HG02678 (cell line): ENCODE results near the gene LUZP2.

ENCODE experiments used
- ATAC-seq: cut with Tn5 transposase; IDR thresholded peaks from one replicate; pipeline ENCODE4 v1.9.1; 2021; ENCODE audit warnings: mild to moderate bottlenecking, moderate library complexity; ENCODE audit not compliant: unreplicated experiment

Gene LUZP2

DNA sequence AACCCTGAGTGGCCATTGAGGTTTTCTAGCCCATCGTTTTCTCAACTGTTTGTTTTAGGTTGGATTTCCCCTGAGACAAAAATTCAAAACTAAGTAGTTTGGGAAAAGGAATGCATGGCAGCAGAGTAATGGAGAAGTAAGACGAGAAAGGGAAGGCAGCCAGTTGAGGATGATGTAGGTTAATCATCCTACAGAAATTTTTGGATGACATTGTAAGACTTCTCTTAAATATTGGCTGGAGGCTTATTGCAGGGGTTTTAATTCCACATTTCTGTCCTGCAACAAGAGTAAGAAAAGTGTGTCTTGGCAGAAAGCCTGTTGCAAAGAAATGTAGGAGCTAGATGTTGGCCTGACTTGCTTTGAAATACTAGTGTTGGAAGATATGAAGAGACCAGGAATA lies 308.8 kb downstream of the LUZP2 start:
- no peak for ATAC-seq

DNA sequence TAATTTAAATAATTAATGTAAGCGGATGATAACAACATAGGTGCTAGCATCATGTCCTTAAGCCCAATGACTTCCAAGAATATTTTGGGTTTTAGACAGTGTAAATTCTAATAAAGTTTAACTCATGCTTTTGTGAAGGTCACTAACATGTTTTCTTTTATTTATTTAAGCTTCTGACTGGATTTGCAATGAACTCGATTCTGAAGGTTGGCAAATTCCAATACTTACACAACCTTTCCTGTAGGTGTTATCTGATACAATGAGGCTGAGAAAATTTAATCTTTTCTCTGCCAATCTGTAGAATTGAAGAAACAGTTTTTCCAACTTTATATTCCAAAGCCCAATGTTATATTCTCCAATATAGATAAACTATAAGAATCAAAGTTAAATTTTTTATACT lies 311.3 kb downstream of the LUZP2 start:
- ATAC-seq, result no peak

DNA sequence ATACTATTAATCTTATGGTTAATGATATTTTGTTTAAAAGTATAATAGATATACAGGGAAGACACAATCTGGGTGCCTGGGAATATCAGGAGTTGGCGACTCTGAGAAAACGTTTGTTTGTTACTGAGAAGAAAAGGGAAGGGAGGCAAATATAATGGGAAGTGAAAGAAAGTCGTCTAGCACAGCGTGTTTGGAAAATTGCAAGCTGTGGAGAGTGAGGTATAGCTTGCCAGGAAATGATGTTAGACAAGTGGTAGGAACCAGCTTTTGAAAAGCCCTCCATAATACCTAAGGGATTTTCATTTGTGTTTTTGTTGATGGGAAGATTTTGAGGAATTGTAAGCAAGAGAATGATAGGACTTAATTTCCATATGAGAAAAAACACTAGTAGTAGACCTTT lies 322.2 kb downstream of the LUZP2 start:
- ATAC-seq, result no peak

DNA sequence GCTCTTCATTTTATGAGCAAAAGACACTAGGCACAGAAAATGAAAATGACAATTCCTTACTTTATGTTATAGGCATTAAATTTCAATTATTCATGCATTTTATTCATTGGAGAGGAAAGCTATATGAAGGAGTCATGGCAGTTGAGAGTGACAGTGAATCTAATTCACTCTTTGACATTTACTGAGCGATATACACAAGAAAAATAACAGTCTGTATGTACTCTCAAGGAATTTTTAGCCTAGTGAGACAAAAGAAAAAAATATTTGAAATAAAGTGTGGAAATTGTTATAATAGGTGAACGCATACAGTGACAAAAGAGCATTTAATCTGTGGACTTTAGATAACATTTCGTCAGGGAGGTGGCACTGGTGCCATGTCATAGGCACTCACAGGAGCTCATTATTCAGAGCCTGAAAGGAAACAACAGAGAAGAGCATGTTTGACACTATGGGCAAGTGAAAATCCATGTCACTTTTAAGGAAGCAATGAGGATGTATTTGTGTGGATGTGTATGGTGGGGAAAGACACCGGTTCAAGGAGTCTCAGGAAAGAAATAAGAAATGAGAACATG lies 323.1 kb downstream of the LUZP2 start:
- ATAC-seq, result no peak

DNA sequence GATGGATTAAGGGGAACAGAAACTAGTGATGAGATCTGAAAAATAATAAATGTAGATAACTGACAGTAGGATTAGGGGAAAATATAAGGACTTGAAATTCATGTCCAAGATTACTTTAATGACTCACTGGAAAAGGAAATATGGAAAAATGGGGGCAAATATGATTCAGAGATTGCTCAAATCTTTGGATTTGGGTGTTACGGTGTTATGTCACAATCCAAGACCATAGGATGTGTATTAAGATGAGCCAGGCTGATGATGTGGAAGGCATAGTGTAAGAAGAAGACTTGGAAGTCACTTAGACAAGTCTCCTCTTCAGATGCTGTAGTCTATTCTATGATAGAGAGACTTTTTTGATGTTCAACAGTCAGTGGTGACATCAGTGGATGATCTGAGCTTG lies 323.7 kb downstream of the LUZP2 start:
- no peak for ATAC-seq

DNA sequence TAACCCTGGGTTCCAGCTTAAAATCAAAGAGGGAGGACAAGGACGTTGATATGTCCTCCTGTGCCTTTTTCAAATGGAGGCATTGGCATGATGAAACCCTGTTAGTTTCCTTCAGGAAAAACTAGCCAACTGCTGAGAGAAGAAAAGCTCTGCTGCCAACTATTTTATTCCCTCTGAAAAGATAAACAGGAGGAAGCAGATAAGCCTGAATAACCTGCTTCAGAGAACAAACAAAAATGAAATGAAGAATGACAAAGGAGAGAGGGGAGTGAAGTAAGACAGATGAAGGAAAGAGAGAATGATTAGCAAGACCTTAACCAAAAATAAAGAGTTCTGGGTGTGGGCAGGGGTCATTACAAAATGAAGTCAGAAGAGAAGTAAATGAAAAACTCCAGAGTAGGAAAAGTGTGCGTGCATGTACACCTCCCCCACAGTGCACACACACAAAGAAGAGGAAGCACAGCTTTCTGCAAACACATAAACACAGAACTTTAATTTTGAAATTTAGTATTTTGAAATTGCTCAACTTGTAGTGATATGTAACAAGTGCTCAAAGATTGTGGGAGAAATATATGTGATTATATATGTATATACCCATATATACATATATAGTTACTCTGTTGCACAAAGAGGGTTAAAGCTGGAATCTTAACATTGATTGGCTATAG lies 332.2 kb downstream of the LUZP2 start:
- ATAC-seq, result no peak

DNA sequence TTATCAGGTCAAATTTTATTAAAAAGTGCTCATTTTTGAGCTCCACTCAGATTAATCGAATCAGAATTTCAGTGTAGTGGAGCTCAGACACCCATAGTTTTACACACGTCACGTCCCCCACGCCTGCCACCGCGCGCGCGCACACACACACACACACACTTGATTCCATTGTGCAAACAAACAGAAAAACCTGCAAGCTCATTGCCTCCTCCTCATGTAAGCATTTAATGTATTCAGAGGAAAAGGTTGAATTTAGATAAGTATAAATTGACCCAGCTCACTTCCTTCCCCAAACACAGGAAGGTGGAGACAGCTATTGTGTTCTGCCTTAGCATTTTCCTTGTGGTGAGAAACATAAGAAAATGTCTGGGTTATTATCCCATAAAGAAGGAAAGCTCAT lies 336.7 kb downstream of the LUZP2 start:
- ATAC-seq, result no peak

DNA sequence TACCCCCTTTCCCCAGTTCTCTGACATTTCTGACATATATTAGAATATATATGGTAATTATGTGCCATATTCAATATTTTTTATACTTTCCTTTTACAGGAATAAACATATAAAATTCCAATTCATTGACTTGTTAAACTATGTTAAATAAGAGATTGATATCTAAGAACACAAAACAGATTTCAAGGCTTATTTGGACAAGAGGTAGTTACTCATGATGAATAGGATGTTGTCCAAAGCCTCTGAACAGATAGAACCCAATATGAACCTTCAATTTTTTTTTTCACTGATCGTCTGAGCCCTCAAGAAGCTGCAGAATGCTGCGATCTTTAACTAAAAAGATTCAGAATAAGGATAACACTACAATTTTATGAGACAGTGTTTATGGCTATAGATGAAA lies 340.3 kb downstream of the LUZP2 start:
- no peak for ATAC-seq

DNA sequence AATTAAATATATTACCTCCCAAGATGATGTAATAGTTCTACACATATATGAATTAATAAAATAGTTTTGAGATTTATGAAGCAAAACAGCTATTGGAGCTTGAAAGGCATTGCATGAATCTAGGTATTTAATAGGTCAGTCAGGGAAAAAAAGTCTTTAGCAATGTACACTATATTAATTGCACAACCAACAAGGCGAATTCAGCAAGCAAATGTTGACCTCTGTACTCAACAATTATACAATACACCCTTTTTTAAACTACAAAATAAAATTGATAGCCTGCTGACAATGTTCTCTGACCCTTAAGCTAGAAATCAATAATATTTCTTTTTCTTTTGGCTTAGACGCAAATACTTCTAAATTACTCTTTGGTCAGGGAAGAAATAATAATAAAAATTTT lies 345.5 kb downstream of the LUZP2 start:
- no peak for ATAC-seq

DNA sequence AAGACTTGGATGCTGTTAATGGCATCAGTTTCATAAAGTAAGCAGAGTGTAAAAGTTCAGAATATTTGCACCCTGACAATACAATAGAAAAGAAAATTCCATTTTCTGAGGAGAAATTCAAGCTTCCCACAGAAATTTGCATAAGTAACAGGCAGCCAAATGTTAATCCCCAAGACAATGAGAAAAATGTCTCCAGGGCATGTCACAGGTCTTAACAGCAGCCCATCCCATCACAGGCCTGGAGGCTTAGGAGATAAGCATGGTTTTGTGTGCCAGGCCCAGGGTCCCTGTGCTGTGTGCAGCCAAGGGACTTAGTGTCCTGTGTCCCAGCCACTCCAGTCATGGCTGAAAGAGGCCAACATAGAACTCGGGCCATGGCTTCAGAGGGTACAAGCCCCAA lies 347.6 kb downstream of the LUZP2 start:
- no peak for ATAC-seq

DNA sequence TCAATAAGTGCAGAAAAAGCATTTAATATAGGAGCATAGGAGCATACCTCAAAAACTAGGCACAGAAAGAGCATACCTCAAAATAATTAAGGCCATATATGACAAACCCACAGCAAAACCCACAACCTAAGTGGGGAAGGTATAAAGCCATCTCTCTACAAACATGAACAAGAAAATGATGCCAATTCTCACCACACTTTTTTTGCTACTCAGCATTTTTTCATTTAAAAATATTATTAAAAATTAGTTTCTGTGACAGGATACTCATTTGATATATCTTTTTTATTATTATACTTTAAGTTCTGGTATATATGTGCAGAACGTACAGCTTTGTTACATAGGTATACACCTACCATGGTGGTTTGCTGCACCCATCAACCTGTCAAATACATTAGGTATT lies 352.0 kb downstream of the LUZP2 start:
- ATAC-seq, result no peak

DNA sequence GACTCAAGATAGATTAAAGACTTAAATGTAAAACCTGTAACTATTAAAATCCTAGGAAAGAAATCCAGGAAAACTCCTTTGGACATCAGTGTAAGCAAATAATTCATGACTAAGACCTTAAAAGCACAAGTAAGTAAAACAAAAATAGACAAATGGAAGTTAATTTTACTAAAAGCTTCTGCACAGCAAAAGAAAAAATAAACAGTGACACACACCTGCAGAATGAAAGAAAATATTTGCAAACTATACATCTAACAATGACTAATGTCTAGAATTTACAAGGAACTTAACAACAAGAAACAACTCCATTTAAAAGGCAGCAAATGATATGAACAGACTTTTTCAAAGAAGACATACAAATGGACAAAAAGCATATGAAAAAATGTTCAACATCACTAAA lies 359.1 kb downstream of the LUZP2 start:
- ATAC-seq, result no peak

DNA sequence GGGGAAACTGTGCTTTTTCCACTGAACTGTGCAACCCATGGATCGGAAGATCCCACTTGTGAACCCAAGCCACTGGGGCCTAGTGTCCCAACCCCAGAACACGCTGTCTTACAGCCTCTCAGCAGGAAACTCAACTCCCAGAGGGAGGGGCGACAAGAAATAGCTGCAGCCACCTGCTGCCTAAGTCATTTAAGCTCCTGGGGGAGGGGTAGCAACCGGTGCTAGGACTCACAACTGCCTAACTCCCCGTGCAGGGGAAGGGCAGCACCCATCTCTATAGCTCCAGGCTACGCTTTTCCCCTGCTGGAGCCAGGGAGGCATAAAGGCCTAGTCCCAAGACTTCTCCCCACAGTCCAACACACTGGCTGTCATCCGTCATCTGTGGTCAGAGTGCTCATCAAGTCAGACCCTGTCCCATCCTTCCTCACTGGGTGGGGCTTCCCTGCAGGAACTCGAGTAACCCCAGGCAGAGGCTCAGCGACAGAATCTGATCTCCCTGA lies 363.0 kb downstream of the LUZP2 start:
- ATAC-seq, result no peak

DNA sequence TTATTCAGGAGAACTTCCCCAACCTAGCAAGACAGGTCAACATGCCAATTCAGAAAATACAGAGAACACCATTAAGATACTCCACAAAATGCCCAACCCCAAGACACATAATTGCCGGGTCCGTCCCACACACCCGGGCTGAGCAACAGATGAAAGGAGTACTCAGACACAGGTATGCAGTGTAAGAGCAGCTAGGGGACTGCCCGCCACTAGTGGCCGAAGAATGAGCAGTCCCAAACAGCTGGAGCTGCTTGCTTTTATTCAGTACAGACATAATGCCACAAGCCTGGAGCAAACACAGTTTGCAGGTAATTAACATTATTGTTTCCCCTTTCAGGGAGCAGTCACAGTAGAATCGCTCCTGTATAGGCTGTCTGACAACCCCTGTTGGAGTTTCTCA lies 364.6 kb downstream of the LUZP2 start:
- ATAC-seq, result no peak

DNA sequence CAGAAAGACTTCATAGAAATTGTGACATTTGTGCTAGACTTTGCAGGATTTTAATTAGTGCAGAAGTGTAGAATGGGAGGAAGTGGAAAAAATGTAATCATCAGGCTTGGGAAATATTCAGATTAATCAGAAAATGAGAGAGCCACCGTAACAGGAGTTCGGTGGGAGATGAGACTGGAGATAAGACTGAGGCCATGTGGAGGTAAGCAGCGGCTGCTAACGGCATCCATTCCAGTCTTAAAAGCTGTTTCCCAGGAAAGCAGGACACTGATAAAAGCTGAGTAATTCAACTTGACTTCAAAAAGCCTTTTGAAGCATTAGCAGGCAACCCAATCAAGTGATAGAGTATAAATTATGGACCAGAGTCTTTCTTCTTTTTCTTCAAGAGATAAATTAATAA lies 369.9 kb downstream of the LUZP2 start:
- ATAC-seq, result no peak

DNA sequence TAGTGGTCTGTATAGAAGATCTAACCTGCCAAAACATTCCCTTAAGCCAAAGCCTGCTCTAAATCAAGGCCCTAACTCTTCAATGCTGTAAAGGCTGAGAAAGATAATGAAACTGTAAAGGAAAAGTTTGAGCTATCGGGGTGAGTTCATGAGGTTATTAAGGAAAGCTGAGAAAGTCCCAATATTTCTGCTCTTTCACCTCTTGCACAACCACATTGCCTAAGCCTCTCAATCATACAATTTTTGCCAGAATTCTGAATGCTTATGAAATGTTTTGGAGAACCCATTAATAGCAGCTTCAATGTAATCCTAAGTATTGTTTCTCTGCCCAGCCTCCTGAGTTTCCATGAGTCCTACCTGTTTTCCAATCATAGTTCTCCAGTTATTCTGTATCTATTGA lies 373.2 kb downstream of the LUZP2 start:
- no peak for ATAC-seq

DNA sequence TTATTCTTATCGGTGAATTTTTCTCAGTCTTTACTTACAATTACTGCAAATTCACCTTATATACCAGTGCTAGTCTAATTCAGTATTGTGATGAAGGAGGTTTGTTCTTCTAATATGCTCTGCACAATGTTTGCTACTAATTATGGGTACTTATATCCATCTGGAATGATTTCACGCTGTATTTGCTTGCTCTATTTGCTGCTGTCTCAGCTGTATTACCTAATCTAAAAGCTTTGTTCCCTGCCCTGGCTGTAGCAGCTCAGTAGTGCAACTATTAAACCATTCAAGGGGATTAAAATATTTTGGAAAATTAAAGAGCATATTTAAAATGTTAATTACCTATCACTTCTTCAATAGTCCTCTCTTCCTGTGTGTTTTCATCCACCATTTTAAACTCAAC lies 375.3 kb downstream of the LUZP2 start:
- ATAC-seq, result no peak

DNA sequence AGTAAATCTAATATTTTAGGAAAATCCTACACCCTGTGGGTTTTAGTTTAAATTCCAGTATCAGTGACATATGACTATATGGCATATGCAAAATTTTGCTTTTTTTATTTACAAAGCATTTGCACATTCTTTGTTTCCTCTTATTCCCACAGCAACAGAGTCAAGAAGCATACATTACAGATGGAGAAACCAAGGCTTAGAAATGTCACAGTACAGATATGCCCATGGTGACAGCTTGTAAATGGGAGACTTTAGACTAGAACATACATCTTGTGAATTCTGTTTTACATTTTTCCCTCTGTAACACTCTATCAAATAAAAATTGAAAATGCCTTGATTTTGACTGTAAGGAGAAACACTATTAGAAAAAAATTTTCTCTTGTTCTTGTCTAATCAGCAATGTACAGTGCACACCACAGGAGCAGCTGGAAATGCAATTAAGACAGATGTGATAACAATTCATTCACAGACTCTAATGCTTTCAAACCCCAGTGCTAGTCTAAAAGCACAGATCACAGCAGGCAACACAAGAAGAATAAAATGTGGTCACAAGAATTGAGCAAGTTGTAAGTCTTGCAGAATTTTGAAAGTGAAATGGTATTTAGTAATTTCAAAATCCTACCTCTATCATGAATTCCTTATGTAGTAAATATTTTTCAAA lies 375.9 kb downstream of the LUZP2 start:
- ATAC-seq, result no peak

DNA sequence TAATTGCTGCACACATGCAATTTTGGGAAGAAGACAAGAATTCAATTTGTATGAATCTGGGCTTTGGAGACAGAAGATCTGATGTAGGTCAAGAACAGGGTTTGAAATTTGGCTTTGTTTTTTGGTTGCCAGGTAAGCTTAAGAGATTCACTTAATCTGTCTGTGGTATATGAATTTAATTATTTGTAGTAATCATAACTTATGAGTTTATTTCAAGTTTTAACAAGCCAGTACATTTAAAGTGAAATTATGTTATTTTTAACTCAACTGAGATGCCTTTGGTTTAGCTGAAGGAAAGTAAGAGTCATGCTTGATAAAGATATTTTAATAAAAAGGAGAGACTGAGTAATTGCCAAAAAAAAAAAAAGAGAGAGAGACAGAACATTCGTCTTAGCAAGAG lies 384.1 kb downstream of the LUZP2 start:
- no peak for ATAC-seq

DNA sequence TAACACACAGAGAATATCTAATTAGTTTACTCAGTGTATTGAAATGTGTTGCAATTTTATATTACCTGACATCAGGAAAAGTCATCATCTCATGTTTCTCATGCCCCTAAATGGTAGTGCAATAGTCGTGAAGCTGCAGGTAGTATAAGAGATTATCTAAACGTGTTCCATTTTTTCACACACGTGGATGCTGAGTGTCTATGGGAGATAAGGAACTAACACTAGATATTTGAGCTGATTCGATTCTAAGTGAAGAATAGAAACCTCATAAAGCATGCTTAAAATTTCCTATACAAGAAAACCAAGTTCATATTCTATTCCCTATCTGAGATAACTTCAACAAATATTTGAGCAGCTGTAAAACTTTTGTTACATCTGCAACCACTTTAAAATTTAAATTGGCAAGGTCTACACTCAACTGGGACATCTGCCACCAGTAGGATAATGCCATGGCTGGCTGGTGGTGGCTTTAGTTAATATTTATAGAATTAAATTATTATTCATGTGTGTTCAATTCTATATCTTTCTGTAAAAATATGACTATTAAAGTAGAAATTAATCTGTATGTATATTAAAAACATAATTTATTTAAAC lies 388.8 kb downstream of the LUZP2 start:
- ATAC-seq, result no peak

DNA sequence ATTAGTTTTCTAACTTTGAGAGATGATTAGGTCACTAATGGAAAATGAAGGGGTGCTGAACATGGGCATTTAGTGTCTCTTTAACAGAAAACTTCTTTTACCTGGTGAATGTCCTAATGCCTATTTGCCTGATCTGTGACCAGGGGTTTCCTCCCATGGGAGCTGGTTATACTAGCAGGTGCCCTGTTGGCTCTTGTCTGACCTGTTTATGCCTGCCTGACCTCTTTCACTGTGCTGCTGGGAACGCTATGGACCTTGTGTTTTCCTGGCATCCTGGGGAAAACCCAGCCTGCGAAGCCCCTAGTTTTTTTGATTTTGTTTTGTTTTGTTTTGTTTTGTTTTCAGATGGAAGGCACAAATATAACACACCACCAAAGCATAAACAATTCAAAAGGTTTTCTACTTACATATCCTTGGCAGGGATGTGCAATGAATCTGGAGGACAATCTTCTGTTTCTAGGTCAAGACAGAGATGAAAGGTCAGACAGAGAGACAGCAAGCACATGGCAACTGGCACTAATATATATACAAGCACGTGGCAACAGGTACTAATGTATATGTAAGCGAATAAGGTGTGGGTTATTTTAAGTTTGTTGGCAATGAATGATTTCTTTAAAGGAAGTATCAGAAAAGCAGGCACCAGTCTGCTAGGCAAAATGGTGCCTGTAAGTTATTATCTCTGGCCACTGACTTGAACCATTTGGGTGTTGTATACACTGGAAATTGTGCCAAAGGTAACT lies 390.2 kb downstream of the LUZP2 start:
- ATAC-seq, result no peak
